ENCODE measurements around the gene RRM1.

RRM1 gene

DNA sequence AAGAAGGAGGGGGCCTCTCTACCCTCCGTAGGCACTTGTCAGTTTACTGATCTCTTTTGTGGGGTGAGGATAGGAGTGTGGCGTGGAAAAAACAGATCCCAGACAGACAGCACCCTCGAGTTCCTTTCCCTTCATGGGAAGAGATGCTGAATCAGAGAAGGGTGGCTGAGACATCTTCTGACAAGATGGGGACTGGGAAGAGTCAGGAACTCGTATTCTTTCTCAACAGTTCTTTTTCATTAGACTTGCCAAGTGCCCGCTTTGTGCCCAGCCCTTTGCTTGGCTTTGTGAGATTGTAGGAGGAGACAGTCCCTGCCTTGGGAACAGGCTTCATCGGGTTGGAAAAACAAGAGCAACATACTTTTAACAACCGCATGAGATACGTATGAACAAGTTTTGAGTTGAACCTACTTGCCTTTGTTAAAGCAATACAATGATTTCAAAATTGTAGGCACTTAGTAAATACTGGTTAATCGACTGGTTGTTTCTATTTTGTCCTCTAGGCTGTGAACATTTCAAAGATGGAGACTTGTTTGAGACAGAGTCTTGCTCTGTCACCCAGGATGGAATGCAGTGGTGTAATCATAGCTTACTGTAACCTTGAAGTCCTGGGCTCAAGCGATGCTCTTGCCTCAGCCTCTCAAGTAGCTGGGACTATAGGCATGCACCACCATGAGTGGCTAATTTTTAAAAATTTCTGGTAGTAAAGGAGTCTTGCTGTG lies 1.1 kb downstream of the RRM1 start:
- TF ChIP-seq CEBPB (IDR thresholded peaks at IDR 0.05) (no peak), FOXM1 (IDR thresholded peaks at IDR 0.05; ENCODE audit: borderline replicate concordance, low read depth) (no peak), EGR1 (IDR thresholded peaks at IDR 0.05) (no peak), YY1 (IDR thresholded peaks at IDR 0.05; ENCODE audit: low read depth) (no peak)
- TF ChIP-seq, protein P1, sequence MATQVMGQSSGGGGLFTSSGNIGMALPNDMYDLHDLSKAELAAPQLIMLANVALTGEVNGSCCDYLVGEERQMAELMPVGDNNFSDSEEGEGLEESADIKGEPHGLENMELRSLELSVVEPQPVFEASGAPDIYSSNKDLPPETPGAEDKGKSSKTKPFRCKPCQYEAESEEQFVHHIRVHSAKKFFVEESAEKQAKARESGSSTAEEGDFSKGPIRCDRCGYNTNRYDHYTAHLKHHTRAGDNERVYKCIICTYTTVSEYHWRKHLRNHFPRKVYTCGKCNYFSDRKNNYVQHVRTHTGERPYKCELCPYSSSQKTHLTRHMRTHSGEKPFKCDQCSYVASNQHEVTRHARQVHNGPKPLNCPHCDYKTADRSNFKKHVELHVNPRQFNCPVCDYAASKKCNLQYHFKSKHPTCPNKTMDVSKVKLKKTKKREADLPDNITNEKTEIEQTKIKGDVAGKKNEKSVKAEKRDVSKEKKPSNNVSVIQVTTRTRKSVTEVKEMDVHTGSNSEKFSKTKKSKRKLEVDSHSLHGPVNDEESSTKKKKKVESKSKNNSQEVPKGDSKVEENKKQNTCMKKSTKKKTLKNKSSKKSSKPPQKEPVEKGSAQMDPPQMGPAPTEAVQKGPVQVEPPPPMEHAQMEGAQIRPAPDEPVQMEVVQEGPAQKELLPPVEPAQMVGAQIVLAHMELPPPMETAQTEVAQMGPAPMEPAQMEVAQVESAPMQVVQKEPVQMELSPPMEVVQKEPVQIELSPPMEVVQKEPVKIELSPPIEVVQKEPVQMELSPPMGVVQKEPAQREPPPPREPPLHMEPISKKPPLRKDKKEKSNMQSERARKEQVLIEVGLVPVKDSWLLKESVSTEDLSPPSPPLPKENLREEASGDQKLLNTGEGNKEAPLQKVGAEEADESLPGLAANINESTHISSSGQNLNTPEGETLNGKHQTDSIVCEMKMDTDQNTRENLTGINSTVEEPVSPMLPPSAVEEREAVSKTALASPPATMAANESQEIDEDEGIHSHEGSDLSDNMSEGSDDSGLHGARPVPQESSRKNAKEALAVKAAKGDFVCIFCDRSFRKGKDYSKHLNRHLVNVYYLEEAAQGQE (IDR thresholded peaks at IDR 0.05; ENCODE audit: low read depth), result no peak

DNA sequence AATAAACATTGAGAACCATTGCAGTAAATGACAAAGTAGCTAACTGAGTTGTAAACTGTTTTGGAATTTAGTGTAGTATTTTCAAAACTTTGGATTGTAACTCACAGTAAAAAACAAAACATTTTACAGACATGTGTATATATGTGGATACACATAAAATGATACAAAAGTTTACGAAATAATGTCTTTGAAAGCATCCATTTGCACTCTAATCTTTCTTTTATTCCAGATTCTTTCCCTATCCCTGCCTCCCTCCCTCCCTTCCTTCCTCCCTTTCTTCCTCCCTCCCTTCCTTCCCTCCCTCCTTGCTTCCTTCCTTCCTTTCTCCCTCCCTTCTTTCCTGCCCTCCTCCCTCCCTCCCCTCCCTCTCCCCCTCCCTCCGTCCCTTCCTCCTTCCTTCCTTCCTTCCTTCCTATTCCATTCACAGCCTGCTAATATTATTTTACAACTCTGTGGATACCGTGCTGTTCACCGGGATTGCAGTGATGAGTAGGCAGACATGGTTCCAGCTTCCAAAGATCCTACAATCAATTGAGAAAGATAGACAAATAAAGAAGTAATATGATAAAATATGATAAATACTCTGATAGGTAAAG lies 3.5 kb downstream of the RRM1 start:
- TF ChIP-seq EGR1 (IDR thresholded peaks at IDR 0.05) (no peak), TCF12 (IDR thresholded peaks at IDR 0.05; ENCODE audit: low read depth) (no peak)
- TF ChIP-seq, protein P2, sequence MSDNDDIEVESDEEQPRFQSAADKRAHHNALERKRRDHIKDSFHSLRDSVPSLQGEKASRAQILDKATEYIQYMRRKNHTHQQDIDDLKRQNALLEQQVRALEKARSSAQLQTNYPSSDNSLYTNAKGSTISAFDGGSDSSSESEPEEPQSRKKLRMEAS (IDR thresholded peaks at IDR 0.05), result no peak

DNA sequence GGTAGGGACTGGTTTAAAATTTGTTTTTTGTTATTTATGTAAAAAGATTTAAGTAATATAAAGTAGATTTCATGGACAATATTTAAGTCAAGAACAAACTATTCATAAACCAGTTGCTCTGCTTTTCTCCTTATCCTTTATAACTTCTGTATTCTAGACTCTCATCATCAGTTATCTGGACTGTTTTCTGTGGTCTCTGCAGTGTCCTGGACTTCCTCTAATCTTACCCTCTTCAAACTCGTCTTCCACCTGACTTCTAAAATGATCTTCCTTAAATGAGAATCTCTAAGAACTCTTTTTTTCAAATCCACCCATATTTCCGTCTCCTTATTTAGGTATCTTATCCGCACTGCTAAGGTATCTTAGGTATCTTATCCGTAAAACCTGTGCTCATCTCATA lies 8.1 kb downstream of the RRM1 start:
- TF ChIP-seq TCF12 (IDR thresholded peaks at IDR 0.05; ENCODE audit: low read depth), result no peak
- no peak for TF ChIP-seq TEAD4 (IDR thresholded peaks at IDR 0.05)
- TF ChIP-seq, protein P1 (IDR thresholded peaks at IDR 0.05; ENCODE audit: low read depth), result no peak
- no peak for TF ChIP-seq ZBTB7A (IDR thresholded peaks at IDR 0.05; ENCODE audit: low read depth)
- no peak for TF ChIP-seq FOXM1 (IDR thresholded peaks at IDR 0.05; ENCODE audit: borderline replicate concordance, low read depth)
- no peak for TF ChIP-seq CREB1 (IDR thresholded peaks at IDR 0.05; ENCODE audit: low read depth)
- TF ChIP-seq, protein P3, sequence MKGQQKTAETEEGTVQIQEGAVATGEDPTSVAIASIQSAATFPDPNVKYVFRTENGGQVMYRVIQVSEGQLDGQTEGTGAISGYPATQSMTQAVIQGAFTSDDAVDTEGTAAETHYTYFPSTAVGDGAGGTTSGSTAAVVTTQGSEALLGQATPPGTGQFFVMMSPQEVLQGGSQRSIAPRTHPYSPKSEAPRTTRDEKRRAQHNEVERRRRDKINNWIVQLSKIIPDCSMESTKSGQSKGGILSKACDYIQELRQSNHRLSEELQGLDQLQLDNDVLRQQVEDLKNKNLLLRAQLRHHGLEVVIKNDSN (IDR thresholded peaks at IDR 0.05), result no peak
- TF ChIP-seq TAF1 (IDR thresholded peaks at IDR 0.05; ENCODE audit: low read depth), result no peak
- TF ChIP-seq EGR1 (IDR thresholded peaks at IDR 0.05), result no peak
- TF ChIP-seq RAD21 (IDR thresholded peaks at IDR 0.05; ENCODE audit: low read depth), result no peak
- TF ChIP-seq EP300 (IDR thresholded peaks at IDR 0.05; ENCODE audit: borderline replicate concordance), result no peak
- no peak for TF ChIP-seq CEBPB (IDR thresholded peaks at IDR 0.05)
- no peak for TF ChIP-seq YY1 (IDR thresholded peaks at IDR 0.05; ENCODE audit: low read depth)
- TF ChIP-seq, protein P2 (IDR thresholded peaks at IDR 0.05), result no peak

DNA sequence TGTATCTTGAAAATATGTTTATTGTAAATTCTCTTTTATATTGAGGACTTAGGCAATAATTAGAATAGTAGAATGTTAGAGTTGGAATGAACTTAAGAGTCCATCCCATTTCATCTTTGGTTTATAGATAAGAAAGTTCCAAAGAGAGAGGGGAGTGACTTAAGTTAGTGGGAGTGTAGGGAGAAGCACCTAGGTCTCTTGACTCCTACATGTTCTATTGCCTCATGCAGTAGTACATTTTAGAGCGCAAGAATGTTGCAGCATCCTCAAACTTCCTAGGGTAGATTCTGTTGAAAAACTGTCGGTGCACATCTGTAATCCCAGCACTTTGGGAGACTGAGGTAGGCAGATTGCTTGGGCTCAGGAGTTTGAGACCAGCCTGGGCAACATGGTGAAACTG lies 8.7 kb downstream of the RRM1 start:
- TF ChIP-seq RAD21 (IDR thresholded peaks at IDR 0.05; ENCODE audit: low read depth) (no peak), CREB1 (IDR thresholded peaks at IDR 0.05; ENCODE audit: low read depth) (no peak), EGR1 (IDR thresholded peaks at IDR 0.05) (no peak), TEAD4 (IDR thresholded peaks at IDR 0.05) (no peak), NFIC (IDR thresholded peaks at IDR 0.05) (no peak), YY1 (IDR thresholded peaks at IDR 0.05; ENCODE audit: low read depth) (no peak)
- TF ChIP-seq, protein P1 (IDR thresholded peaks at IDR 0.05; ENCODE audit: low read depth), result no peak
- TF ChIP-seq, protein P3 (IDR thresholded peaks at IDR 0.05), result no peak

DNA sequence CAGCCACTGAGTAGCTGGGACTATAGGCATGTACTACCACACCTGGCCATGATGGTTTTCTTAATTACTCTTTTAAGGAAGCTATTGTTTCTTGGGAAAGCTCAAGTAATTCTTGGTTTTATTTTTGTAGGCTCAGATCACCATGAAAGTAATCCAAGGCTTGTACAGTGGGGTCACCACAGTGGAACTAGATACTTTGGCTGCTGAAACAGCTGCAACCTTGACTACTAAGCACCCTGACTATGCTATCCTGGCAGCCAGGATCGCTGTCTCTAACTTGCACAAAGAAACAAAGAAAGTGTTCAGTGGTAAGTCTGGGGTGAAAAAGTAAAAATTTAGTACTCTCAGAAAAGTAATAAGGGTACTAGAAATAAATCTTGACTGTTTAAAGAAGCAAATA lies 11.3 kb downstream of the RRM1 start:
- TF ChIP-seq NFIC (IDR thresholded peaks at IDR 0.05), result no peak
- TF ChIP-seq TEAD4 (IDR thresholded peaks at IDR 0.05), result no peak
